Caco-2 (cell line): ENCODE data around the gene AGAP1. TPM values are rescaled to one million over a fixed set of nuclear protein-coding genes. Genes with fewer than 3 reads are reported as not detected.

Experiments used
- BruUV-seq: library from RNA; stranded (reverse); fragments of 400-500 nt; replicated peaks from 2 replicates; lab custom pipeline; 2021; lab: Mats Ljungman, UMichigan
- CTCF ChIA-PET: fragments of 300-600 bp; sonication (Branson Sonifier 250); formaldehyde crosslinking; loops from one replicate; lab custom pipeline; 2022; ENCODE audit warnings: antibody characterized with exemption; lab: Charles Lee
- POLR2A ChIA-PET: fragments of 300-600 bp; sonication (Branson Sonifier 250); formaldehyde crosslinking; loops from one replicate; lab custom pipeline; 2022; ENCODE audit warnings: antibody characterized with exemption; lab: Charles Lee
- DNase-seq, 2 experiments: peaks; one replicate each; pipeline versions ENCODE4 v3.0.0 to v3.0.0-alpha.2; 2020 to 2022
- H3K27me3 ChIP-seq: replicated peaks from 2 replicates; pipeline ENCODE4 v1.6.0; 2011; ENCODE audit warnings: low read length; ENCODE audit not compliant: control insufficient read depth, insufficient read depth
- H3K36me3 ChIP-seq: 2 replicates; pipeline ENCODE4 v1.5.1; 2011; ENCODE audit warnings: low read length; ENCODE audit not compliant: control insufficient read depth, insufficient read depth
- H3K4me1 ChIP-seq: fragments of 250-450 bp; sonication (Bioruptor Pico); 2 replicates; pipeline ENCODE4 v1.5.1; 2020; ENCODE audit warnings: mild to moderate bottlenecking
- H3K4me3 ChIP-seq: 2 replicates; pipeline ENCODE4 v1.5.1; 2011; ENCODE audit warnings: low read depth, mild to moderate bottlenecking, control low read depth, low read length
- H3K9me3 ChIP-seq: fragments of 250-450 bp; sonication (Bioruptor Pico); 2 replicates; pipeline ENCODE4 v1.5.1; 2020; ENCODE audit warnings: mild to moderate bottlenecking, moderate library complexity
- H3K27ac Mint-ChIP-seq: one replicate; pipeline ENCODE4 v1.8.0; 2022; ENCODE audit warnings: mixed read lengths; ENCODE audit not compliant: unreplicated experiment
- H3K27me3 Mint-ChIP-seq: one replicate; pipeline ENCODE4 v1.8.0; 2022; ENCODE audit warnings: mixed read lengths; ENCODE audit not compliant: insufficient read depth, unreplicated experiment
- H3K36me3 Mint-ChIP-seq: one replicate; pipeline ENCODE4 v1.8.0; 2022; ENCODE audit warnings: mild to moderate bottlenecking, mixed read lengths; ENCODE audit not compliant: insufficient read depth, unreplicated experiment
- H3K4me1 Mint-ChIP-seq: one replicate; pipeline ENCODE4 v1.8.0; 2022; ENCODE audit warnings: low read depth, mixed read lengths; ENCODE audit not compliant: unreplicated experiment
- H3K4me3 Mint-ChIP-seq: one replicate; pipeline ENCODE4 v1.8.0; 2022; ENCODE audit warnings: mild to moderate bottlenecking, moderate library complexity, mixed read lengths; ENCODE audit not compliant: unreplicated experiment
- H3K9me3 Mint-ChIP-seq: one replicate; pipeline ENCODE4 v1.8.0; 2022; ENCODE audit warnings: mixed read lengths; ENCODE audit not compliant: unreplicated experiment
- CTCF ChIP-seq, 2 experiments: fragments of 200-600 bp in 1 of 2; IDR thresholded peaks; 1 replicate in 1 of 2; 2 replicates in 1 of 2; pipeline versions ENCODE4 v1.5.1 to v1.8.0; 2011 to 2022; ENCODE audit warnings: antibody characterized with exemption in 1 of 2, control low read depth in 1 of 2, inconsistent platforms in 1 of 2, low read depth in 1 of 2, low read length in 1 of 2, mild to moderate bottlenecking in 1 of 2, moderate library complexity in 1 of 2; ENCODE audit not compliant: insufficient read depth in 1 of 2, severe bottlenecking in 1 of 2, unreplicated experiment in 1 of 2
- intact Hi-C: fragments of 100-400 bp; cut with micrococcal nuclease; formaldehyde crosslinking; loops from one replicate; pipeline ENCODE4 v1.10.0; 2022; ENCODE audit not compliant: unreplicated experiment
- total RNA-seq: library from RNA; stranded (reverse); gene quantifications from 2 replicates; pipeline ENCODE4 v1.2.3, GENCODE V29; 2022

Gene AGAP1
- total RNA-seq, 1 experiment from 2014 or later, result 41.7 TPM

GRCh38 chr2:235806986-235807750 lies 313.3 kb downstream of the AGAP1 start:
- BruUV-seq, result no TSS peak
- intact Hi-C loops, result no loop called here
- no peak overlapping the region for H3K4me3 ChIP-seq
- H3K36me3 ChIP-seq, result no peaks in the 10 kb centered on the region
- no peaks in the 10 kb centered on the region for H3K4me1 ChIP-seq
- Mint-ChIP-seq H3K4me3 (no peak overlapping the region), H3K27me3 (no peaks in the 10 kb centered on the region), H3K4me1 (no peaks in the 10 kb centered on the region), H3K27ac (no peak overlapping the region), H3K36me3 (peaks cover 15% of the 10 kb centered on the region), H3K9me3 (no peaks in the 10 kb centered on the region)
- no peaks in the 10 kb centered on the region for H3K27me3 ChIP-seq
- no peak for DNase-seq
- no peak for TF ChIP-seq CTCF (IDR thresholded peaks at IDR 0.05; ENCODE audit: insufficient read depth in 1 of 2, low read depth in 1 of 2, low read length in 1 of 2, severe bottlenecking in 1 of 2, unreplicated experiment in 1 of 2)
- ChIA-PET CTCF (no interaction called here), POLR2A (no interaction called here)
- H3K9me3 ChIP-seq, result no peaks in the 10 kb centered on the region

GRCh38 chr2:235808366-235808765 lies 314.5 kb downstream of the AGAP1 start:
- no peak overlapping the region for H3K27ac Mint-ChIP-seq
- H3K9me3 ChIP-seq, result no peaks in the 10 kb centered on the region
- no peaks in the 10 kb centered on the region for H3K36me3 ChIP-seq
- POLR2A ChIA-PET, result no interaction called here
- no TSS peak for BruUV-seq
- H3K27me3 ChIP-seq, result no peaks in the 10 kb centered on the region
- intact Hi-C loops, result no loop called here
- no peaks in the 10 kb centered on the region for H3K27me3 Mint-ChIP-seq
- DNase-seq, result no peak
- no peak overlapping the region for H3K4me3 ChIP-seq
- CTCF ChIA-PET, result no interaction called here
- H3K4me1 ChIP-seq, result no peaks in the 10 kb centered on the region
- no peak overlapping the region for H3K4me3 Mint-ChIP-seq
- H3K36me3 Mint-ChIP-seq, result peaks cover 15% of the 10 kb centered on the region
- TF ChIP-seq CTCF (IDR thresholded peaks at IDR 0.05; ENCODE audit: insufficient read depth in 1 of 2, low read depth in 1 of 2, low read length in 1 of 2, severe bottlenecking in 1 of 2, unreplicated experiment in 1 of 2), result no peak
- H3K4me1 Mint-ChIP-seq, result no peaks in the 10 kb centered on the region
- no peaks in the 10 kb centered on the region for H3K9me3 Mint-ChIP-seq

- H3K4me1 Mint-ChIP-seq, result no peaks in the 10 kb centered on the region
- no peak overlapping the region for H3K4me3 Mint-ChIP-seq
- no peak for TF ChIP-seq CTCF (IDR thresholded peaks at IDR 0.05; ENCODE audit: insufficient read depth in 1 of 2, low read depth in 1 of 2, low read length in 1 of 2, severe bottlenecking in 1 of 2, unreplicated experiment in 1 of 2)
- Histone ChIP-seq H3K27me3 (no peaks in the 10 kb centered on the region), H3K9me3 (no peaks in the 10 kb centered on the region), H3K4me3 (no peak overlapping the region), H3K4me1 (no peaks in the 10 kb centered on the region), H3K36me3 (no peaks in the 10 kb centered on the region)
- BruUV-seq, result no TSS peak
- intact Hi-C loops, result no loop called here
- no peaks in the 10 kb centered on the region for H3K27me3 Mint-ChIP-seq
- no peaks in the 10 kb centered on the region for H3K9me3 Mint-ChIP-seq
- DNase-seq, result no peak
- no peak overlapping the region for H3K27ac Mint-ChIP-seq
- ChIA-PET POLR2A (no interaction called here), CTCF (no interaction called here)
- H3K36me3 Mint-ChIP-seq, result peaks cover 20% of the 10 kb centered on the region
These were observed 316.4 kb downstream of the AGAP1 start for GRCh38 chr2:235810252-235810651.
